Measurements from ENCODE around the gene EXOSC5. TPM values are rescaled to one million over a fixed set of nuclear protein-coding genes. Genes with fewer than 3 reads are reported as not detected.

Gene EXOSC5
- total and polyA plus RNA-seq, 12 donors = 10.6 to 43.8 (median 13.7) TPM

GRCh38 chr19:41357746-41358145, 39.4 kb downstream of the EXOSC5 start:
- intact Hi-C loops (cut with DNase I) = loop anchor here in 4 of 10 donors (5.0 to 10.0 kb wide), 4 partner anchors 35 to 77 kb away; partner anchors contain the start of gene DMAC2 (in 1 of the 4)
- Histone ChIP-seq H3K4me1 (peaks cover 0 to 53% (median 15%) of the 10 kb centered on the region in 9 donors), H3K36me3 (peaks cover 0 to 6% (median 0%) of the 10 kb centered on the region in 9 donors), H3K4me3 (no peak overlapping the region), H3K9me3 (no peaks in the 10 kb centered on the region), H3K27me3 (peaks cover 0 to 5% (median 0%) of the 10 kb centered on the region in 7 donors), H3K27ac (peak overlapping the region in 1 of 10 donors; percentile 49)
- DNase-seq (no peak), ATAC-seq (no peak)
- TF ChIP-seq, protein P1, sequence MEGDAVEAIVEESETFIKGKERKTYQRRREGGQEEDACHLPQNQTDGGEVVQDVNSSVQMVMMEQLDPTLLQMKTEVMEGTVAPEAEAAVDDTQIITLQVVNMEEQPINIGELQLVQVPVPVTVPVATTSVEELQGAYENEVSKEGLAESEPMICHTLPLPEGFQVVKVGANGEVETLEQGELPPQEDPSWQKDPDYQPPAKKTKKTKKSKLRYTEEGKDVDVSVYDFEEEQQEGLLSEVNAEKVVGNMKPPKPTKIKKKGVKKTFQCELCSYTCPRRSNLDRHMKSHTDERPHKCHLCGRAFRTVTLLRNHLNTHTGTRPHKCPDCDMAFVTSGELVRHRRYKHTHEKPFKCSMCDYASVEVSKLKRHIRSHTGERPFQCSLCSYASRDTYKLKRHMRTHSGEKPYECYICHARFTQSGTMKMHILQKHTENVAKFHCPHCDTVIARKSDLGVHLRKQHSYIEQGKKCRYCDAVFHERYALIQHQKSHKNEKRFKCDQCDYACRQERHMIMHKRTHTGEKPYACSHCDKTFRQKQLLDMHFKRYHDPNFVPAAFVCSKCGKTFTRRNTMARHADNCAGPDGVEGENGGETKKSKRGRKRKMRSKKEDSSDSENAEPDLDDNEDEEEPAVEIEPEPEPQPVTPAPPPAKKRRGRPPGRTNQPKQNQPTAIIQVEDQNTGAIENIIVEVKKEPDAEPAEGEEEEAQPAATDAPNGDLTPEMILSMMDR (IDR thresholded peaks at IDR 0.05) = no peak
- 90 to 93% methylated on average over 13 of the region's 13 CpGs for WGBS, 2 donors

DNA sequence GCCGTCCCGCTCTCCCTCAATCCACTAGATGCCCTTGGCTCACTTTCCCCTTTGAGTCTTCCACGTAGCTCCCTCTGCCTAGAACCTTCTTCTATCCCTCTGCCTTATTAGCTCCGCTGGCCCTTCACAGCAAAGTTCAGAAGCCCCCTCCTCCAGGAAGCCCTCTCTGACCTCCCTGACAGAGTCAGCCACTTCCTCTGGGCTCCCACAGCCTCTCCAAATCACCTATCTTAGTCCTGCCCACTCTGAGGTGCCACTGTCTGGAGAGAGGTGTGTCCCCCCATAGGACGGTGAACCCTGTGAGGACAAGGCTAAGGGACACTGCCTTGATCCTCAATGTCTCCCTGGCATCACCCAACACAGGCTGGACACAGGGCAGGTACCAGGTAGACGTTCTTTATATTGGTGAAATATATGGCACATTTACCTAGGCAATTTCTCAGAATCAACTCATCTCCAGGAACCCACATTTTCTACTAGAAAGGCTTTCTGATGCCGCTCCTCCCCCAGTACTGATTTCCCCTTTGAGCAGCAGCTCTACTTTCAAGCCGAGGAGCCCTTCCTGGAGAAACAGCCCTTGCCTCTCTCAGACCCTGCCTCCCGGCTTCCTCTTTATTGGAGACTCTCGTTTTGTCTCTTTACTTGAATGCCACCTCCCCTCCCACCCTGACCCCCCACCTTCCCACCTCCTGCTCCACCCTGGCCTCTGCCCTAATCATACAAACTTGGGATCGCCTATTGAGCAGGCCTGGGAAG, 40.0 kb downstream of the EXOSC5 start:
- TF ChIP-seq, protein P1 (IDR thresholded peaks at IDR 0.05) = no peak
- Histone ChIP-seq H3K9me3 (no peaks in the 10 kb centered on the region), H3K27ac (peak overlapping the region in 1 of 10 donors; percentile 49), H3K4me3 (no peak overlapping the region), H3K27me3 (peaks cover 0 to 5% (median 0%) of the 10 kb centered on the region in 7 donors), H3K4me1 (peaks cover 0 to 47% (median 20%) of the 10 kb centered on the region in 9 donors), H3K36me3 (peaks cover 0 to 6% (median 0%) of the 10 kb centered on the region in 9 donors)
- intact Hi-C loops (cut with DNase I) = loop anchor here in 4 of 10 donors (5.0 to 10.0 kb wide), 4 partner anchors 35 to 78 kb away; partner anchors contain the start of gene DMAC2 (in 1 of the 4)
- ATAC-seq (no peak), DNase-seq (no peak)
- 81 to 83% methylated on average over 11 of the region's 11 CpGs for WGBS, 2 donors

- Histone ChIP-seq H3K4me1 (peaks cover 0 to 52% (median 31%) of the 10 kb centered on the region in 9 donors), H3K27me3 (peaks cover 0 to 5% (median 0%) of the 10 kb centered on the region in 7 donors), H3K27ac (peak overlapping the region in 5 of 10 donors; percentile 34 to 96 (median 85)), H3K36me3 (peaks cover 0 to under 1% (median 0%) of the 10 kb centered on the region in 9 donors), H3K9me3 (no peaks in the 10 kb centered on the region), H3K4me3 (no peak overlapping the region)
- peak in 1 of 2 donors; percentile 36 for DNase-seq
- ATAC-seq = peak in 1 of 8 donors; percentile 12
- intact Hi-C loops (cut with DNase I) = loop anchor here in 4 of 10 donors (2.0 to 10.0 kb wide), 5 partner anchors 29 to 79 kb away; partner anchors contain the start of gene DMAC2 (in 1 of the 4)
- TF ChIP-seq, protein P1 (IDR thresholded peaks at IDR 0.05) = no peak
- WGBS, 2 donors = 57 to 68% methylated on average over 3 of the region's 3 CpGs
These were observed 41.4 kb downstream of the EXOSC5 start for GRCh38 chr19:41355802-41356201.

- peaks cover 0 to 5% (median 0%) of the 10 kb centered on the region in 7 donors for H3K27me3 ChIP-seq
- no peak for ATAC-seq
- intact Hi-C loops (cut with DNase I) = loop anchor here in 4 of 10 donors (2.0 to 10.0 kb wide), 5 partner anchors 28 to 80 kb away; partner anchors contain the start of gene DMAC2 (in 1 of the 4)
- peak overlapping the region in 5 of 10 donors; percentile 48 to 96 (median 95) for H3K27ac ChIP-seq
- peaks cover 0 to 59% (median 38%) of the 10 kb centered on the region in 9 donors for H3K4me1 ChIP-seq
- TF ChIP-seq, protein P1 (IDR thresholded peaks at IDR 0.05) = no peak
- no peaks in the 10 kb centered on the region for H3K36me3 ChIP-seq
- DNase-seq = no peak
- WGBS, 2 donors = 69 to 100% methylated on average over 1 of the region's 1 CpG
- no peaks in the 10 kb centered on the region for H3K9me3 ChIP-seq
- H3K4me3 ChIP-seq = no peak overlapping the region
These were observed 42.1 kb downstream of the EXOSC5 start for GRCh38 chr19:41355035-41355434.
